ENCODE measurements around the gene ZBTB16. TPM values are rescaled to one million over a fixed set of nuclear protein-coding genes. Genes with fewer than 3 reads are reported as not detected.

Gene ZBTB16
- total RNA-seq, 5 donors from 2014 or later (not counting 1 experiment from before 2014, with no cell fraction given): 8.3 to 20.5 (median 12.4) TPM

GRCh38 chr11:114256176-114256966 lies 196.9 kb downstream of the ZBTB16 start:
- Histone ChIP-seq H3K27me3 (replicated peaks in 1 of 2; ENCODE audit: control insufficient read depth in 2 of 2, extremely low read depth in 1 of 2, insufficient read depth in 2 of 2, low read length in 1 of 2) (no peaks in the 10 kb centered on the region), H3K9me3 (no peaks in the 10 kb centered on the region), H3K36me3 (ENCODE audit: control insufficient read depth in 2 of 2, extremely low read depth in 1 of 2, insufficient read depth in 1 of 2, low read length in 1 of 2) (no peaks in the 10 kb centered on the region), H3K4me3 (ENCODE audit: control insufficient read depth in 1 of 2, extremely low read depth in 1 of 2, low read length in 1 of 2) (no peak overlapping the region), H3K4me1 (ENCODE audit: control insufficient read depth in 1 of 2, extremely low read depth in 1 of 2, insufficient read depth in 2 of 2, low read length in 2 of 2) (peaks cover 0 to 4% of the 10 kb centered on the region in 2 experiments), H3K27ac (ENCODE audit: low read length) (no peak overlapping the region)
- Mint-ChIP-seq H3K4me1 (peaks cover 0 to 13% (median 2%) of the 10 kb centered on the region in 3 donors), H3K27ac (no peak overlapping the region), H3K27me3 (no peaks in the 10 kb centered on the region), H3K36me3 (no peaks in the 10 kb centered on the region), H3K4me3 (no peak overlapping the region), H3K9me3 (no peaks in the 10 kb centered on the region)
- DNase-seq (no peak), ATAC-seq (replicated peaks in 1 of 4) (no peak)
- WGBS (ENCODE audit: insufficient coverage): 93% methylated on average over 13 of the region's 20 CpGs
- CTCF ChIA-PET: no interaction called here
- POLR2A ChIA-PET: interaction anchor here in 1 of 2 donors (0.6 kb wide), 1 partner anchor 375 kb away, joined by 3 read pairs; no protein-coding TSS in a partner anchor

DNA sequence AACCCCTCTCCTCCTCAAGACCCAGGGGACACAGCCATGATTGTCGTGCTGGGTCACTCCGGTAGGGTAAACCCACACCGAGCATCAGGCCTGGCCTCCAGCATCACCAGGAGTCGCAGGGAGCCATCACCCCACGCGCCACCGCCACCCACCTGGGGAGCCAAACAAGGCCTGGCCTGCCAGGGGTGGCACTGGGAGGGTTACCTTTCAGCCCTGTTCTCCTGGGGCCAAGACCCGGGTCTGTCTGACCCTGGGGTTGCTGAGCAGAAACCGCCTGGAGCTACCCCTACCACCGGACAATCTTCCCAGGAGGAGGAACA lies 197.4 kb downstream of the ZBTB16 start:
- ChIA-PET CTCF (no interaction called here), POLR2A (no interaction called here)
- Histone ChIP-seq H3K36me3 (ENCODE audit: control insufficient read depth in 2 of 2, extremely low read depth in 1 of 2, insufficient read depth in 1 of 2, low read length in 1 of 2) (no peaks in the 10 kb centered on the region), H3K4me3 (ENCODE audit: control insufficient read depth in 1 of 2, extremely low read depth in 1 of 2, low read length in 1 of 2) (no peak overlapping the region), H3K27ac (ENCODE audit: low read length) (no peak overlapping the region), H3K27me3 (replicated peaks in 1 of 2; ENCODE audit: control insufficient read depth in 2 of 2, extremely low read depth in 1 of 2, insufficient read depth in 2 of 2, low read length in 1 of 2) (no peaks in the 10 kb centered on the region), H3K4me1 (ENCODE audit: control insufficient read depth in 1 of 2, extremely low read depth in 1 of 2, insufficient read depth in 2 of 2, low read length in 2 of 2) (peaks cover 0 to 4% of the 10 kb centered on the region in 2 experiments), H3K9me3 (no peaks in the 10 kb centered on the region)
- H3K4me3 Mint-ChIP-seq: no peak overlapping the region
- no peak for DNase-seq
- WGBS (ENCODE audit: insufficient coverage): 87% methylated on average over 10 of the region's 10 CpGs
- H3K27ac Mint-ChIP-seq: no peak overlapping the region
- no peaks in the 10 kb centered on the region for H3K9me3 Mint-ChIP-seq
- ATAC-seq (replicated peaks in 1 of 4): no peak
- no peaks in the 10 kb centered on the region for H3K36me3 Mint-ChIP-seq
- no peaks in the 10 kb centered on the region for H3K27me3 Mint-ChIP-seq
- peaks cover 0 to 13% (median 2%) of the 10 kb centered on the region in 3 donors for H3K4me1 Mint-ChIP-seq

- Histone ChIP-seq H3K36me3 (ENCODE audit: control insufficient read depth in 2 of 2, extremely low read depth in 1 of 2, insufficient read depth in 1 of 2, low read length in 1 of 2) (no peaks in the 10 kb centered on the region), H3K27me3 (replicated peaks in 1 of 2; ENCODE audit: control insufficient read depth in 2 of 2, extremely low read depth in 1 of 2, insufficient read depth in 2 of 2, low read length in 1 of 2) (no peaks in the 10 kb centered on the region), H3K4me3 (ENCODE audit: control insufficient read depth in 1 of 2, extremely low read depth in 1 of 2, low read length in 1 of 2) (no peak overlapping the region), H3K4me1 (ENCODE audit: control insufficient read depth in 1 of 2, extremely low read depth in 1 of 2, insufficient read depth in 2 of 2, low read length in 2 of 2) (peaks cover 0 to 4% of the 10 kb centered on the region in 2 experiments), H3K27ac (ENCODE audit: low read length) (no peak overlapping the region), H3K9me3 (no peaks in the 10 kb centered on the region)
- H3K9me3 Mint-ChIP-seq: no peaks in the 10 kb centered on the region
- H3K36me3 Mint-ChIP-seq: no peaks in the 10 kb centered on the region
- no peak for DNase-seq
- no peak for ATAC-seq (replicated peaks in 1 of 4)
- no peak overlapping the region for H3K27ac Mint-ChIP-seq
- CTCF ChIA-PET: interaction anchor here (0.6 to 7.0 kb wide), 7 partner anchors 199 to 265 kb away, joined by 3 to 86 read pairs (median 4); partner anchors contain the start of gene ZBTB16 (in 1 of the 2)
- POLR2A ChIA-PET: no interaction called here
- H3K27me3 Mint-ChIP-seq: no peaks in the 10 kb centered on the region
- no peak overlapping the region for H3K4me3 Mint-ChIP-seq
- WGBS (ENCODE audit: insufficient coverage): 92% methylated on average over 23 of the region's 29 CpGs
- peaks cover 0 to 13% (median 2%) of the 10 kb centered on the region in 3 donors for H3K4me1 Mint-ChIP-seq
These were observed 198.4 kb downstream of the ZBTB16 start for GRCh38 chr11:114257621-114258558.

DNA sequence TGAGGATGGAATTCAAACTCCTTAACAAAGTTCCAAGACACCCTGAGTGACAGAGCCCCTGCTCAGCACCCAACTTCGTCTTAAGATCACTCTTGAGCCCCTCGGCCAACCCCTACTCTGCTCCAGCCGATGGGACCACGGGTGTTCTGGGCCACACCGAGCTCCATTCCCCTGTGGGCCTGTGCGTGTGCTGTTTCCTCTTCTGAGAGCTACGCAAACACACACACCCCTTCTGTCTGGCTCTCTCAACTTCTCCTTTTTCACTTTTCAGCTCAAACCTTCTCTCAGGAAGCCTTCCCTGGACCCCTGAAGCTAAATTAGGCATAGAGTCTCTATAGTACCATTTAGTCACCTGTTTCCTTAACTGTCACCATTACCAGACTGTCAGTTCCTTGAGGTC lies 199.2 kb downstream of the ZBTB16 start:
- Mint-ChIP-seq H3K27me3 (no peaks in the 10 kb centered on the region), H3K27ac (peak overlapping the region; percentile 8 to 11), H3K4me1 (peaks cover 0 to 13% (median 2%) of the 10 kb centered on the region in 3 donors), H3K9me3 (no peaks in the 10 kb centered on the region), H3K4me3 (no peak overlapping the region), H3K36me3 (no peaks in the 10 kb centered on the region)
- Histone ChIP-seq H3K4me1 (ENCODE audit: control insufficient read depth in 1 of 2, extremely low read depth in 1 of 2, insufficient read depth in 2 of 2, low read length in 2 of 2) (peaks cover 0 to 4% of the 10 kb centered on the region in 2 experiments), H3K4me3 (ENCODE audit: control insufficient read depth in 1 of 2, extremely low read depth in 1 of 2, low read length in 1 of 2) (no peak overlapping the region), H3K27me3 (replicated peaks in 1 of 2; ENCODE audit: control insufficient read depth in 2 of 2, extremely low read depth in 1 of 2, insufficient read depth in 2 of 2, low read length in 1 of 2) (no peaks in the 10 kb centered on the region), H3K36me3 (ENCODE audit: control insufficient read depth in 2 of 2, extremely low read depth in 1 of 2, insufficient read depth in 1 of 2, low read length in 1 of 2) (no peaks in the 10 kb centered on the region), H3K9me3 (no peaks in the 10 kb centered on the region), H3K27ac (ENCODE audit: low read length) (no peak overlapping the region)
- 80% methylated on average over 7 of the region's 7 CpGs for WGBS (ENCODE audit: insufficient coverage)
- CTCF ChIA-PET: interaction anchor here (0.6 to 7.5 kb wide), 8 partner anchors 66 to 367 kb away, joined by 3 to 86 read pairs (median 4); partner anchors contain the start of gene ZBTB16 (in 1 of the 2)
- POLR2A ChIA-PET: interaction anchor here in 1 of 2 donors (0.7 kb wide), 1 partner anchor 233 kb away, joined by 3 read pairs; no protein-coding TSS in a partner anchor
- DNase-seq (peak in 1 of 35 experiments; percentile 10), ATAC-seq (replicated peaks in 1 of 4) (no peak)

DNA sequence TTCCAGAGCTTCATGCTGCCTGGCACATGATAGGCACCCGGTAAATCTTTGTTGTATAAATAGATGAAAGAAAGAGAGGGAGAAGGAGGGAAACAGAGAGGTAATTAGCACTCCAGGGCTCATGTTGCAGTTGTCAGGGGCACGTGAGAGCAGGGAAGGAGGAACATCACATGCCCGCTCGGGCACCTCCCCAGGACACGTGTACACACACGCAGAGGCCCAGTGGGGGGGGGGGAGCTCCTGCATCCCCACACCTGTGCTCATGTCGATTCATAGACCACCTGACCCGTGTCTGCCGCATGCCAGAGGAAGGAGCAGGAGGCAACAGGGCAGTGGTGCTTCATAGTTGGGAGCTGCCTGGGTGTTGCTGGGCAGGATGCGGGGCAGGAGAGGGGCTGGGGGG lies 199.6 kb downstream of the ZBTB16 start:
- 57% methylated on average over 6 of the region's 10 CpGs for WGBS (ENCODE audit: insufficient coverage)
- no peak overlapping the region for H3K4me3 Mint-ChIP-seq
- CTCF ChIA-PET: interaction anchor here (0.6 to 7.5 kb wide), 13 partner anchors 20 to 1007 kb away, joined by 3 to 86 read pairs (median 4); partner anchors contain the start of gene ZBTB16 (in 1 of the 2)
- DNase-seq (no peak), ATAC-seq (replicated peaks in 1 of 4) (no peak)
- no peaks in the 10 kb centered on the region for H3K36me3 ChIP-seq (ENCODE audit: control insufficient read depth in 2 of 2, extremely low read depth in 1 of 2, insufficient read depth in 1 of 2, low read length in 1 of 2)
- H3K9me3 Mint-ChIP-seq: no peaks in the 10 kb centered on the region
- no peak overlapping the region for H3K4me3 ChIP-seq (ENCODE audit: control insufficient read depth in 1 of 2, extremely low read depth in 1 of 2, low read length in 1 of 2)
- no peaks in the 10 kb centered on the region for H3K36me3 Mint-ChIP-seq
- peaks cover 0 to 4% of the 10 kb centered on the region in 2 experiments for H3K4me1 ChIP-seq (ENCODE audit: control insufficient read depth in 1 of 2, extremely low read depth in 1 of 2, insufficient read depth in 2 of 2, low read length in 2 of 2)
- H3K27ac Mint-ChIP-seq: peak overlapping the region in 1 of 2 donors; percentile 11
- H3K27me3 ChIP-seq (replicated peaks in 1 of 2; ENCODE audit: control insufficient read depth in 2 of 2, extremely low read depth in 1 of 2, insufficient read depth in 2 of 2, low read length in 1 of 2): no peaks in the 10 kb centered on the region
- POLR2A ChIA-PET: interaction anchor here in 1 of 2 donors (0.7 kb wide), 1 partner anchor 234 kb away, joined by 3 read pairs; no protein-coding TSS in a partner anchor
- no peaks in the 10 kb centered on the region for H3K9me3 ChIP-seq
- peaks cover 0 to 13% (median 2%) of the 10 kb centered on the region in 3 donors for H3K4me1 Mint-ChIP-seq
- no peak overlapping the region for H3K27ac ChIP-seq (ENCODE audit: low read length)
- H3K27me3 Mint-ChIP-seq: no peaks in the 10 kb centered on the region

DNA sequence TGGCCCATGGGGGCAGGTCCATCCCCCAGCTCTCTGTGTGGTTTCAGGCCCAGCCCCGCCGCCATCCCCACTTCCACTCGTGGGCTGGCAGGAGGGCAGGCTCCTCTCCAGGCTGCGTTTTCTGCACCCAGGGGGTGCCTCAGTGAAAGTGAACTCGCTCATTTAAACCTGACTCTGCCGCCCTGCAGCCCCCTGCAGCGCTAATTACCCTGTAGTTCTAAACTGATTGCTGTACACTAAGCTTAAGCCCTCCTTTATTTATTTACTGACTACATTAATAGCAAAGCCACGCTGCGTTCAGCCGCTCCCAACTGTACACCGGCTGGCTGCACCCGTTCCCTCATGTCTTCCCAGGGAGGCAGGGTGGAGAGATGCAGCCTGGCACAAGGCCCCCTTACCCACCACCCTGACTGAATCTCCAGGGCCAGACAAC lies 200.1 kb downstream of the ZBTB16 start:
- Mint-ChIP-seq H3K4me1 (peaks cover 0 to 13% (median 2%) of the 10 kb centered on the region in 3 donors), H3K36me3 (no peaks in the 10 kb centered on the region), H3K27ac (no peak overlapping the region), H3K9me3 (no peaks in the 10 kb centered on the region), H3K4me3 (no peak overlapping the region), H3K27me3 (no peaks in the 10 kb centered on the region)
- ATAC-seq (replicated peaks in 1 of 4) (no peak), DNase-seq (no peak)
- WGBS (ENCODE audit: insufficient coverage): 80% methylated on average over 9 of the region's 12 CpGs
- Histone ChIP-seq H3K4me3 (ENCODE audit: control insufficient read depth in 1 of 2, extremely low read depth in 1 of 2, low read length in 1 of 2) (no peak overlapping the region), H3K27ac (ENCODE audit: low read length) (no peak overlapping the region), H3K9me3 (no peaks in the 10 kb centered on the region), H3K27me3 (replicated peaks in 1 of 2; ENCODE audit: control insufficient read depth in 2 of 2, extremely low read depth in 1 of 2, insufficient read depth in 2 of 2, low read length in 1 of 2) (no peaks in the 10 kb centered on the region), H3K4me1 (ENCODE audit: control insufficient read depth in 1 of 2, extremely low read depth in 1 of 2, insufficient read depth in 2 of 2, low read length in 2 of 2) (peaks cover 0 to 4% of the 10 kb centered on the region in 2 experiments), H3K36me3 (ENCODE audit: control insufficient read depth in 2 of 2, extremely low read depth in 1 of 2, insufficient read depth in 1 of 2, low read length in 1 of 2) (no peaks in the 10 kb centered on the region)
- CTCF ChIA-PET: interaction anchor here (0.6 to 7.5 kb wide), 18 partner anchors 20 to 1007 kb away, joined by 3 to 86 read pairs (median 4); partner anchors contain the start of gene ZBTB16 (in 1 of the 2)
- POLR2A ChIA-PET: no interaction called here
